B cell (primary cell): ENCODE measurements around the gene MYO1C.

Experiments
- EZH2 ChIP-seq: IDR thresholded peaks from 2 replicates; pipeline ENCODE4 v1.6.1; 2012; ENCODE audit warnings: borderline replicate concordance, low read depth, mild to moderate bottlenecking, moderate library complexity, low read length; ENCODE audit not compliant: insufficient read depth, poor library complexity, severe bottlenecking
- TF ChIP-seq, protein P1 (sequence below): fragments of 200-600 bp; IDR thresholded peaks from one replicate; pipeline ENCODE4 v1.8.0; 2022; ENCODE audit warnings: antibody characterized with exemption, mild to moderate bottlenecking

GRCh38 chr17:1421470-1421869 lies 71.0 kb downstream of the MYO1C start:
- TF ChIP-seq, protein P1, sequence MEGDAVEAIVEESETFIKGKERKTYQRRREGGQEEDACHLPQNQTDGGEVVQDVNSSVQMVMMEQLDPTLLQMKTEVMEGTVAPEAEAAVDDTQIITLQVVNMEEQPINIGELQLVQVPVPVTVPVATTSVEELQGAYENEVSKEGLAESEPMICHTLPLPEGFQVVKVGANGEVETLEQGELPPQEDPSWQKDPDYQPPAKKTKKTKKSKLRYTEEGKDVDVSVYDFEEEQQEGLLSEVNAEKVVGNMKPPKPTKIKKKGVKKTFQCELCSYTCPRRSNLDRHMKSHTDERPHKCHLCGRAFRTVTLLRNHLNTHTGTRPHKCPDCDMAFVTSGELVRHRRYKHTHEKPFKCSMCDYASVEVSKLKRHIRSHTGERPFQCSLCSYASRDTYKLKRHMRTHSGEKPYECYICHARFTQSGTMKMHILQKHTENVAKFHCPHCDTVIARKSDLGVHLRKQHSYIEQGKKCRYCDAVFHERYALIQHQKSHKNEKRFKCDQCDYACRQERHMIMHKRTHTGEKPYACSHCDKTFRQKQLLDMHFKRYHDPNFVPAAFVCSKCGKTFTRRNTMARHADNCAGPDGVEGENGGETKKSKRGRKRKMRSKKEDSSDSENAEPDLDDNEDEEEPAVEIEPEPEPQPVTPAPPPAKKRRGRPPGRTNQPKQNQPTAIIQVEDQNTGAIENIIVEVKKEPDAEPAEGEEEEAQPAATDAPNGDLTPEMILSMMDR: no peak
- TF ChIP-seq EZH2: no peak
